CD4-positive, alpha-beta T cell treated with Interferon gamma for 1 hour (primary cell): ENCODE results near the gene GINS3.

ENCODE experiments used
- DNase-seq: peaks from one replicate; pipeline ENCODE4 v3.0.0-alpha.2; 2020

GINS3 gene

DNA sequence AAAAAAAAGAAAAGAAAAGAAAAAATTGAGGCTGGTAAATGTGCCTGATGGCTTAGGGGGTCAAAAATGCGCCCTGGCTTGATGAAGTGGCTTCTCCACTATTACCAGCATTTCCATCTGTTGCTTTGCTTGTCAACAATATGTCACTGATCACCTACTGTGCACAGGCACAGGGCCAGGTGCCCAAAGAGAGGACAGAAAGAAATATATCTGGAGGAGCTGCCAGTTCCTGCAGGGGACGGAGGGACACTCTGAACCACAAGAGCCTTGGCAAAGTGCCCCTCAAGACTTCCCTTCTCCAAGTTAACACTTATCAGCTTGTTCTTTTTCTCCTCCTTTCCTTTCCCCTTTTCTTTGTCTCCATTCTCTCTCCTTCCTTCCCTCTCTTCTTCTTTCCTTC, 34.7 kb downstream of the GINS3 start:
- DNase-seq, result no peak

DNA sequence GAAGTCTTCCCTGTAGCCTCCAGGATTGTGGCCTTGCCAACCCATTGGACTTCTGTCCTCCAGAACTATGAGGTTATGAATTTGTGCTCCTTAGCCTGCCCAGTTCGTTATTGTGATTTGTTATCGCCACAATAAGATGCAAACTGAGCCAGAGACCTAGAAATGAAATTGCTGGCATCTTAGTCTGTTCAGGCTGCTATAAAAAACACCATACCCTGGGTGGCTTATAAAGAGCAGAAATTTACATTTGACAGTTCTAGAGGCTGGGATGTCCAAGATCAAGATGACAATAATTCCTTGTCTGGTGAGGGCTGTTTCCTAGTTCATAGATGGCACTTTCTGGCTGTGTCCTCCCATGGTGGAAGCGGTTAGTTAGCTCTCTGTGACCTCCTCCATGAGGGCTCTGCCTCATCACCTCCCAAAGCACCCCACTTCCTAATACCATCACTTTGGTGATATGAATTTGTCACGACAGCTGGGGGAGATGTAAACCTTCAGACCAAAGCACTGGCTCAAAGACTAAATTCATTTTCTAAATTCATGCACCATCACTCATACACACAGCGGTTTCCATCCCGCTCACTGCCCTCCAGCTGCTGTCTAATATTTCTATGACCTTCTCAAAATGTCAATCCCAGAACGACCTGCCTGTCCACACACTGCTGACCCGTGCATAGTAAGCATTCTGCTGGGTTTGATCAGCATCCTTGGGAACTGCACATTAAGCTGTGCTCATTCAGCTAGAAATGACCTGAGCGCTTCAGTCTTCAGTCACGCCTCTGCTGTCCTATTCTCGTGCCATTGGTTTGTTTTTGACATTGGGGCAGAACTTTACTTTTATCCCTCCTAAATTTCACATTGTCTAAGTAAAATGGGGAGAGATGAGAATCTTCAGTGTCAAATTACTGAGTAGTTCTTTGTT, 36.6 kb downstream of the GINS3 start:
- DNase-seq, result no peak

DNA sequence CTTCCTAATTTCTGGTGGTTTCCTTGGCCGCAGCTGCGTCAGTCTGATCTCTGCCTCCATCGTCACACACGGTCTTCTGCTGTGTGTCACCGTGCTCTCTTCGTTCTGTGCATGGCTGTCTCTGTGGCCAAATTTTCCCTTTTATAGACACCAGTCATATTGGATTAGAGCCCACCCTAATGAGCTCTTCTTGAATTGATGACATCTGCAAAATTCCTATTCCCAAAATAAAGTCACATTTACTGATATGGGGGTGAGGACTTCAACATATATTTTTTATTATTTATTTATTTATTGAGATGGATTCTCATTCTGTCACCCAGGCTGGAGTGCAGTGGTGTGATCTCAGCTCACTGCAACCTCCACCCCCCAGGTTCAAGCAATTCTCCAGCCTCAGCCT, 38.4 kb downstream of the GINS3 start:
- no peak for DNase-seq

DNA sequence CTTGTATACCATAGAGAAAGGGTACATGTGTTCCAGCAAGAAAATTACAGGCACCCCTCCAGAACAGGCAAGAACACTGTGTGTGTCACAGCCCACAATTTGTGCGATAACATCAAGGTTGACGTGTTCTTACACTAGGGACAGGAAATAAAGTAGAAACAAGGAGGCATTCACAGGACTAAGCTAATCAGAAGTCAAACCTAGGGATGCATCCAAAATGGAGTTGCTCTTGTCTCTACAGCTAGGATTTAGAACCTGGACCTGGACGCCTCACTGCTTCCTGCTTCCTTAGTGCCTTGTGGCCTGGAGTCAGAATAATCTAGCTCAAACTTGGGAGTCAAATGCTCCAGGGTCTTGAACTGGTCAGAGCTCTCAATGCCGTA, 41.3 kb downstream of the GINS3 start:
- no peak for DNase-seq

DNA sequence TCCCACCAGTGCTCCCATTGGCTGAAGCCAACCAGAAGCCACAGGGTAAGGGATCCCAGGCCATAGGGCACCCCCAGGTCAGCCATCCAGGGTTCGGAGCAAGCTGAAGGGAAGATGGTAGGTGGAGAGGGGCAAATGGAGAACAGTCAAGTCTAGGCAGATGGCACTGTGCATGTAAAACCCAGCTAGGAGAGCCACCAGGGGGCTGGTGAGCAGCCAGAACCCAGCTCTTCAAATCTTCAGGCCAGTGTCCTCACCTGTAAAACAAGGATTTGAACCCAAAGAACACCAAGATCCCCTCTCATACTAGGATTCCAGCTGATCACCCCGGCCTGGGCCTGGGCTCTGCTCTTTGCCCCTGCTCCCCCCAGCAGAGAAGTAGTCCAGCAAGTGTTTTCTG, 43.5 kb downstream of the GINS3 start:
- no peak for DNase-seq

DNA sequence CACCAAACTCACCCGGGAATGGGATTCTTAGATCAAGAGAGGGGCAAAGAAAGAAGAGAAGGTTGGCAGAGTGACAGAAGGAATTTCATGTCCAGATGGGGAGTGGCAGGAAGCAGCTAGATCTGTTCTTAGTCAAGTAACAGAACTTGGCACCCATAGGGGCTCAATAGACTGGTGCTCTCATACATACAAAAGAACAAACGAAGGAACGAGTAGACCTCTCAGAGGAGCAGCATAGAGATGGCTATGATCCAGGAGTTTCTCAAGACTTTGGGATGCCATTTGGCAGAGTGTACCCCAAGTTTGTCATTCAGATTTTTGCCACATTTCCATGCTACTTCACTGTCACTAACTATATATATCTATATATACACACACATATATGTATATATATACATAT, 47.9 kb downstream of the GINS3 start:
- no peak for DNase-seq

DNA sequence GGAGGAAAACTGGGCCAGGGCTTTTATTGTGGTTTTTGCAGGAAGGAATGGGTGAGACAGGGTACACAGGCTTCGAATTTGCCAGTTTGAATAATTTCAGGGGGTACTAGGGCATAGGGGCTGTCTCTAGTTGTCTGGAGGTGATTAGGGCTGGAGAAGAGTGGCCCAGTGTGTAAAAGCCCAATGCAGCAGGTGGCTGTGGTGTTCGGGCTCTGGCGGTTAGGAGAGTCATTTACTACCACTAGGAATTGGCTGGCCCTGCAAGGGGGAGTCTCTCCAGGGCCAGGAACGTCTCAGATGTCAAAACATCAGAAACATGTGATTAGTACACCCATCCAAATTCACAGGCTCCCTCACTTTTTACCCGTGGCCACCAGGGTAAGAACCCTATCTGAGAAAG, 50.3 kb downstream of the GINS3 start:
- DNase-seq, result no peak

DNA sequence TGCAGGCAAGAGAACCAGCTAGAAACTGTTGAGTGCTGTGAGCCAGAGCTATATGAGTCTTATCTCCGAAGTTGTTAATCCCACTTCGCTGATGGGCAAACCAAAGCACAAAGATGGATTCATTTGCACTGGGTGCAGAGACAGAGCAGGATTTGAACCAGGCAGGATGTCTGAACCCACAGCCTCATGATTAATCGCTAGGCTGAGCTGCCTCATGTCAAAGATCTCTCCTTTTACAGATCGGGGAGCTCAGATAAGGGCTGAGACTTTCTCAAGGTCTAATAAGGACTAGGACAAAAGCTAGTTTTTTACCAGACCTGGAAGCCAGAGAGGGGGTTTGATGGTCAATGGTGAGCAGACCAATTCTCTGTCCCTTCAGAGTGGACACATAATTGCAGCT, 51.5 kb downstream of the GINS3 start:
- DNase-seq, result no peak

DNA sequence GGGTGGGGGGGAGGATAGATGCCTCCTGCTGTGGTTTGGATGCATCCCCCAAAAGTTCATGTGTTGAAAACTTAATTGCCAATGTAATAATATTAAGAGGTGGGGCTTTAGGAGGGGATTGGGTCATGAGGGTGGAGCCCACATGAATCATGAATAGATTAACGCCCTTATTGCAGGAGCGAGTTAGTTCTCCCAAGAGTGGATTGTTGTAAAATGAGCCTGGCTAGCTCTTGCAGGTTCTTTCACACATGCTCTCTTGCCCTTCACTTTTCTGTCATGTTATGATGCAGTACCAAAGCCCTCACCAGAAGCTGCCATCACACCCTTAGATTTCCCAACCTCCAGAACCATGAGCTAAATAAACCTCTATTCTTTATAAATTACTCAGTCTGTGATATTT, 52.0 kb downstream of the GINS3 start:
- DNase-seq, result no peak

DNA sequence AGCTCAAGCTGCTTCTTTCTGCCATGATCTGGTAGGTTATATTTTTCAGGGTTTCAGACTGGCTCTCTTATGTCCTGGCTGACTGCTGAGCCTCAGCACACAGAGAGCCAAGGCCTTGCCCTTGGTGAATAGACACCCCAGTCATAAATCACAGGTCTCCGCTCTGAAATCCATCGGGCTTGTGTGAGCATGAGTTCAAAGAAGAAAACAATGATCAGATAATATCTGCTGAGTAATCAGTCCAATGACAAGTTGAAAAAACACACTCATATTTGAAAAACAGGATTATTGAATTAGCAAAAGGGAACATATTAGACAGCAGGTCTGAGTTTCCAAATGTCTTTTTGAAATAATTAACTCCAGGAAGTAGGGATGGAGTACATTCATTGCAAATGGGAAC, 56.6 kb downstream of the GINS3 start:
- no peak for DNase-seq

DNA sequence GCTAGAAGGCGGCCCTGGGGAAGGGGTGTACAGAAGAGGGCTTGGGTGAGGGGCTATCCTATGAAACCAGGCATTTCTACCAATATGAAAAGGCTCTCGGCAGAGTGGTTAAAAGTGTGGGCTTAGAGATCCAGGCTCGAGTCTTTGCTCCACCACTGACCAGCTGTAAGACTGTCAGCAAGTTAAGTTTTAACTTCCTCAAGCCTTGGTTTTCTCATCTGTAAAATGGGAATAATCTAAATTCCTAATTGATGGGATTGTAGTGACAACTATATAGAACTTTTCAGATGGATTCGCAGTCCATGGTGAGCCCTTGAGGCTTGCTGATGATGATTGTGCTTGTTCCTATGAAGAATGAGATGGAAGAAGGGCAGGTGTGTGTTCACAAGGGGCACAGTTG, 57.0 kb downstream of the GINS3 start:
- no peak for DNase-seq

DNA sequence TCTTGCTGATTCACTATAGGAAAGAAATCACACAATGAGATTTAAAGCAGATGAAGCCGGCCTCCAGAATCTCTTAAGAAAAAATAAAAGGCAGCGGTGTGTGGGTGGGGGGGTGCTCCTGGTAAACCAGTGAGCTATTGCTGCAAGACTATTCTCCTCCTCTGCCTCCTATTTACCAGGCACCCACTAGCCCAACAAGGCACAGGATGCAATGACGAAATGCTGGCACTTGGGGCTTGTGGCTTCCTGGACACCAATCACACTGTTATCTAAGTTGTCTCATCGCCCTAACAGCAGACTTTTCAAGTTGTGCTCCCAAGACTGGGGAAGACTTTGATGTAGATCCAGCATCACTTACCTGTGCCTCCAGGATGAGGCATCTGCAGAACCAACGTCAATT, 57.5 kb downstream of the GINS3 start:
- peak; percentile 9 for DNase-seq

DNA sequence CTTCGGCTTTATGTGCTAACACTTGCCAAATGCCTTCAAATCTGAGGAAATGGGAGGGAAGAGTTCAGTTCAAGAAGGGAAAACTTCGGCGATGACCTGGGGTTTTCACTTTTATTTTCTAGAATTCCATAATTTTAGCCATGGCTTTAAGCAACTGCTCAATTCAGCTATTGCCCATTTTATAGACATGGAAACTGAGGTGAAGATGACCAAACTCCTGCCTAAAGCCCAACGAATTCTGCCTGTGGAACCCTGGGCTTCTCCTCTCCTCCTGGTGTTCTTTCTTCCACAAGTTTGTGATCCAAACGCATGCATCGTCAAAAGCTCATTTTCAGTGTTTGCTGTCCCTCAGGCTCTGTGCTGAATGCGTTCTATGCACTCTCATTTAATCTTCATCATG, 58.3 kb downstream of the GINS3 start:
- no peak for DNase-seq

DNA sequence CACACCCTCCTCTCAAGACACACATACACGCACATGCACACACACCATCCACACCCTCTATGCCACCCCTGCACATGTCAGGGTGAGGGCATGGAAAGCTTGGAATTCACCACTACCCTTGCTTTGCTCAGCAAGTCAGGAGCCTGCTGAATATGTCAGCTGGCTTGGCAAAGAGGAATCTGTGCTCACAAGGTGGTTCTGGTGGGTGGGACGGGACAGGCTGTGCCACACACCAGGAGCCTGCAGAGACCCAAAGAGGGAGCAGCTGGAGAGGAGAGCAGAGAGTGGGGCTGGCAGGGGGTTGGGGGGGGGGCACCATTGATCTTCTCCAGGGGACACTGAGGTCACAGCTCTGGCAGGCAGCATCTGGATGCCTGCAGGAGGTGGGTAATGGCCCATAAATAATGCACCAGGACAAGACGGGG, 59.0 kb downstream of the GINS3 start:
- DNase-seq, result no peak

DNA sequence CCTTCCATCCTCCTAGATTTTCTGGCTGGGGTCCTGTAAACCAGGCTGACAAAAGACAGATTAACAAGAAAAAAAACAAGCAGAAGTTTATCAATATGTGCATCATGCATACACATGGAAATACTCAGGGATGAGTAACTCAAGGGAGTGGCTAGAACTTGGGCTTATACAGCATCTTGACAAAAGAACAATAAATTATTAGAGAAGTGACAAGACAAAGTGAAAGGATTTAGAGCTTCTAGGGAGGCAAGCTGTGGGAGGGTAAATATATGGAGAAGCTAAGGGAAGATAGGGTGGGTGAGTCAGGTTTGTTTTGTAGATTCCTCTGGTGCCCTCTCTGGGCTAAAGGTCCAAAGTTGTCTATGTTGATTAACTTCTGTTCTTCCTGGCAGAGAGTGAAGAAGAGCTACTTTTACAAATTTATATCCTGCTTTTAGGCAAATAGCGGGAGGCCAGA, 59.7 kb downstream of the GINS3 start:
- no peak for DNase-seq

DNA sequence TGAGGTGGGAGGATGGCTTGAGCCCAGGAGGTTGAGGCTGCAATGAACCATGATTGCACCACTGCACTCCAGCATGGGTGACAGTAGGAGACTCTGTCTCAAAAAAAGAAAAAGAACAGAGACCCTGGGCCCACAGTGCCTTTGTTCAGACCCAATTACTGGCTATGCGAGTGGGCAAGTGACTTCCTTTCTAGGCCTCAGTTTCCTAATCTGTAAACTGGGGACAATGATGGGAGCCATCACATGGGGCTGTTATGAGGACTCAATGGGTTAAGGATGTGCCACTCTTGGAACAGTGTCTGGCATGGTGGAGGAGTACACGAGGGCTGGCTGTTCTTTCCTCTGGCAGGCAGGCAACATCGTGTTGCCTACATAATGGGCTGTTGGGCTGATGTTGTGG, 60.4 kb downstream of the GINS3 start:
- no peak for DNase-seq

DNA sequence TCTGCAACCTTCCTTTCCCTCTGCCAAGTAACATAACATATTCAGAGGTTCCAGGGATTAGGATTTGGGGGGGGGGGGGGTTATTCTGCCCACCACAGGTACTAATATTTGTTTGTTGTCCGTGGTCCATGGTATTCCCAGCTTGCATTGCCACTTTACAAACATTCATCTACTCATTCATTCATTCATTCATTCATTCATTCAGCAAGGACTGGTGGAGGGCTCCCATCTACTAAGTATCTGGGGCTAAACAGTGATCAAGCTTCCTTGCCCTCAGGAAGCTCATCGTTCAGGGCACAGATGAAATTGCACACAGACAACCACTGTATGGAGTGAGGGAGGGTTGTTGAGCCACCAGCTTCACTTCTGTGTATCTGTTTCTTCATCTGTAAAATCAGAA, 61.9 kb downstream of the GINS3 start:
- DNase-seq, result no peak

DNA sequence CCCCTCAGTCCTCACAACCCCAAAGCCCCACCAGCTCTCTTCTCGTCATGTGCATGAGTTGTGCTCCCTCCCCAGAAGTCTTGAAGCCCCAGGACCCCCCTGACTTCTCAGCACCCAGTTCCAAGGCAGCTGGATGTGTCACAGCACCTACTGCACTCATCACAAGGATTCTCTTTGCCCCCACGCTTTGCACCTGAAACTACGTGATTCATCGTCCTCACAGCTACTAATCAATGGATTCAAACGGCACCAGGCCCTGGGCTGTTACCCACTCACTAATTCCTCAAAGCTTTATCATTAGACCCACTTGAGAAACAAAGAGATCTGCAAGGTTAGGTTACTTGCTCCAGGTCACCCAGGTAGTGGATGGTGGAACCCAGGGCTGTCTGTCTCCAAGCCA, 62.6 kb downstream of the GINS3 start:
- DNase-seq, result no peak
